NCI-H510A (cell line): Measurements from ENCODE around the gene OSMR.

Source experiments
- DNase-seq: peaks from one replicate; lab custom pipeline; 2025; lab: John Stamatoyannopoulos, UW

The OSMR gene

GRCh38 chr5:38871790-38872551 is 26.2 kb downstream of the OSMR start:
- DNase-seq, result no peak

- no peak for DNase-seq
Measured at GRCh38 chr5:38872826-38873225, 27.0 kb downstream of the OSMR start.

- DNase-seq, result no peak
Measured at GRCh38 chr5:38874948-38875456, 29.2 kb downstream of the OSMR start.

- no peak for DNase-seq
Measured at GRCh38 chr5:38878391-38879077, 32.7 kb downstream of the OSMR start.

GRCh38 chr5:38879078-38879460 is 33.3 kb downstream of the OSMR start:
- DNase-seq, result no peak

- no peak for DNase-seq
Measured at GRCh38 chr5:38883842-38884241, 38.0 kb downstream of the OSMR start.

GRCh38 chr5:38885208-38885607 is 39.4 kb downstream of the OSMR start:
- no peak for DNase-seq

GRCh38 chr5:38888041-38888440 is 42.2 kb downstream of the OSMR start:
- DNase-seq, result no peak

- DNase-seq, result no peak
Measured at GRCh38 chr5:38889424-38889823, 43.6 kb downstream of the OSMR start.

- DNase-seq, result no peak
Measured at GRCh38 chr5:38891563-38891962, 45.8 kb downstream of the OSMR start.

- DNase-seq, result no peak
Measured at GRCh38 chr5:38892363-38892762, 46.6 kb downstream of the OSMR start.

- no peak for DNase-seq
Measured at GRCh38 chr5:38896760-38897159, 50.9 kb downstream of the OSMR start.

- no peak for DNase-seq
Measured at GRCh38 chr5:38899936-38900335, 54.1 kb downstream of the OSMR start.

- no peak for DNase-seq
Measured at GRCh38 chr5:38905516-38905915, 59.7 kb downstream of the OSMR start.

GRCh38 chr5:38906503-38906902 is 60.7 kb downstream of the OSMR start:
- no peak for DNase-seq

GRCh38 chr5:38911933-38912332 is 66.1 kb downstream of the OSMR start:
- no peak for DNase-seq

- DNase-seq, result no peak
Measured at GRCh38 chr5:38913714-38914113, 67.9 kb downstream of the OSMR start.

- no peak for DNase-seq
Measured at GRCh38 chr5:38916802-38917201, 71.0 kb downstream of the OSMR start.

GRCh38 chr5:38921174-38921573 is 75.4 kb downstream of the OSMR start:
- no peak for DNase-seq

- no peak for DNase-seq
Measured at GRCh38 chr5:38922199-38922598, 76.4 kb downstream of the OSMR start.

GRCh38 chr5:38923661-38924451 is 78.0 kb downstream of the OSMR start:
- no peak for DNase-seq

- no peak for DNase-seq
Measured at GRCh38 chr5:38925154-38925925, 79.5 kb downstream of the OSMR start.
